Activated naive CD4-positive, alpha-beta T cell treated with anti-CD3 and anti-CD28 coated beads for 36 hours (primary cell): Measurements from ENCODE around the gene HCN4. TPM values are rescaled to one million over a fixed set of nuclear protein-coding genes. Genes with fewer than 3 reads are reported as not detected.
A peak's percentile ranks its signal among the peaks of the same experiment; 100 is the strongest.

Experiments
- CTCF ChIA-PET: fragments of 350-600 bp; sonication (Branson Sonifier 250); formaldehyde crosslinking; loops from one replicate; lab custom pipeline; 2021; ENCODE audit warnings: antibody characterized with exemption; lab: Charles Lee
- DNase-seq: peaks from one replicate; pipeline ENCODE4 v3.0.0-alpha.2; 2020
- H3K27ac Mint-ChIP-seq: one replicate; pipeline ENCODE4 v1.8.0; 2021; ENCODE audit warnings: mild to moderate bottlenecking, mixed read lengths
- H3K27me3 Mint-ChIP-seq: one replicate; pipeline ENCODE4 v1.8.0; 2021; ENCODE audit warnings: low read depth, mixed read lengths
- H3K36me3 Mint-ChIP-seq: one replicate; pipeline ENCODE4 v1.8.0; 2021; ENCODE audit warnings: low read depth, mixed read lengths
- H3K4me1 Mint-ChIP-seq: one replicate; pipeline ENCODE4 v1.8.0; 2021; ENCODE audit warnings: low read depth, mixed read lengths
- H3K4me3 Mint-ChIP-seq: one replicate; pipeline ENCODE4 v1.8.0; 2021; ENCODE audit warnings: mild to moderate bottlenecking, moderate library complexity, mixed read lengths
- H3K9me3 Mint-ChIP-seq: one replicate; pipeline ENCODE4 v1.8.0; 2021; ENCODE audit warnings: mixed read lengths
- intact Hi-C: fragments of 100-400 bp; cut with micrococcal nuclease; formaldehyde crosslinking; loops from one replicate; pipeline ENCODE4 v1.15.1; 2023
- total RNA-seq, 2 experiments: library from RNA; stranded (reverse); gene quantifications; one replicate each; pipeline ENCODE4 v1.2.3, GENCODE V29; 2021

Gene HCN4
- total RNA-seq, 2 experiments from 2014 or later, result not detected

DNA sequence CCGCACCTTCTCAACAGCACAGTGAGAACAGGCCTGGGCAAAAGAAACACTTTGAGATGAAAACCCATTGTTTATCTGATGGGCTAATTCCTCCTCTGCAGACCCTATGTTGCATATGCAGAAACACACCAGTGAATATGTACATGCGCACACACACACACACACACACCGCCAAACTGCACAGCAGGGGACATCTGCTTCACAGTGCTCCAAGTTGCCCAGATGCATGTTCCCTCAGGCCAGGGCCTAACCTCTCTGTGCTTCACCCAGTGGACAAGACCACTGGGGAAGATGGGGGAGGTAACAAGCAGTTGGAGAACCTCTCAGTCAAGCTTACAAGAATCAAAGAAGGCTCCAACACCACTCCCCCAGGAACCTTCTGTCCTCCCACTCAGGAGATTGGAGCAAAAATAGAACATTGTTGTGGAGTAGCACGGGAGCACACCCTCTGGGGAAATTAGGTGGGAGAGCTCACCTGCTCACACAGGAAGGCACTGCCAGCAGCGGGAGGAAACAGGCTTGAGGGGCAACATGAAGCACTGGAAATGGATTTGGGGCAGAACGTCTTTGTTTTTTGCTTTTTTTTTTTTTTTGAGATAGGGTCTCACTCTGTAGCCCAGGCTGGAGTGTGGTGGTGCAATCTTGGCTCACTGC, 13.0 kb downstream of the HCN4 start:
- no peak for DNase-seq
- Mint-ChIP-seq H3K4me1 (no peaks in the 10 kb centered on the region), H3K9me3 (no peaks in the 10 kb centered on the region), H3K27me3 (peaks cover 6% of the 10 kb centered on the region), H3K4me3 (no peak overlapping the region), H3K27ac (no peak overlapping the region), H3K36me3 (no peaks in the 10 kb centered on the region)
- CTCF ChIA-PET, result interaction anchor here (0.5 to 0.7 kb wide), 2 partner anchors 41 to 298 kb away, joined by 3 to 4 read pairs; no protein-coding TSS in a partner anchor
- intact Hi-C loops, result no loop called here

DNA sequence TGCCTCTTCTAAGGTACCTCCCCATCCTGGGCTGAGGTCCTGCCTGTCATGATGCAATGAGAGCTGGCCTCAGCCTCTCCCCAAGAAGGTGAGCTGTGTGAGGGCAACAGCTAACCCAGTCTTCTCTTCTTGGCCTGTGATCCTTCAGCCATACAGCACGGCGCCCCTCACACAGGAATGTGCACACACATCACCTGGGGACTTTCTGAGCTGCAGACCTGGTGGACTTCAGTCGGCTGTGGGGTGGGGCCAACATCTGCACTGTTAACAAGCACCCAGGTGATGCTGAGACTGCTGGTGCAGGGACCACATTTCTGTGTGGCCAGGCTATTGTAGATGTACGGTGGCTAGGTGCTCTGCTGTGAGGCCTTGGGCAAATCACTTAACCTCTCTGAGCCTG, 14.5 kb downstream of the HCN4 start:
- H3K9me3 Mint-ChIP-seq, result no peaks in the 10 kb centered on the region

DNA sequence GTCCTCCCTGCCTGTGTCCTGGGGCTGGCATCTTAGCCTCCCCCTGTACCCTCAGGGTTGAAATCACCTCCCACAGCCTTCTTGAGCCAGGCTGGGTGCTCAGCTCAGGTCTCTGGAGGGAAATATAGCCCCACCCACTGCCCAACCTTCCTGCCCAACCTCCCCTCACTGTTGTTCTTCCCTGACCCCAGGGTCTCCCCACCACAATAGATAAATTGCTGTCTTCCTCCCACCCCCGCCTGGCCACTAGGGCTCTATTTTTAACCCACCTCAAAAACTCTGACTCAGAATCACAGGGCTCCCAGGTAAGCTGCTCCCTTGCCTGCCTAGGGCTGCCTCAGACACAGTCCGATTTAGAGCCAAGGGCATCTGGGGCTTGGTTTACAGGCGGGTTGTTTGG, 15.0 kb downstream of the HCN4 start:
- Mint-ChIP-seq H3K27ac (no peak overlapping the region), H3K9me3 (no peaks in the 10 kb centered on the region), H3K4me1 (no peaks in the 10 kb centered on the region), H3K4me3 (no peak overlapping the region), H3K27me3 (peaks cover 8% of the 10 kb centered on the region), H3K36me3 (no peaks in the 10 kb centered on the region)
- DNase-seq, result no peak
- intact Hi-C loops, result no loop called here
- CTCF ChIA-PET, result no interaction called here

More for the DNA sequence above, 14.5 kb downstream of the HCN4 start:
- intact Hi-C loops, result no loop called here
- no peak for DNase-seq
- CTCF ChIA-PET, result no interaction called here
- Mint-ChIP-seq H3K27me3 (peaks cover 6% of the 10 kb centered on the region), H3K27ac (no peak overlapping the region), H3K36me3 (no peaks in the 10 kb centered on the region), H3K4me1 (no peaks in the 10 kb centered on the region), H3K4me3 (no peak overlapping the region)

DNA sequence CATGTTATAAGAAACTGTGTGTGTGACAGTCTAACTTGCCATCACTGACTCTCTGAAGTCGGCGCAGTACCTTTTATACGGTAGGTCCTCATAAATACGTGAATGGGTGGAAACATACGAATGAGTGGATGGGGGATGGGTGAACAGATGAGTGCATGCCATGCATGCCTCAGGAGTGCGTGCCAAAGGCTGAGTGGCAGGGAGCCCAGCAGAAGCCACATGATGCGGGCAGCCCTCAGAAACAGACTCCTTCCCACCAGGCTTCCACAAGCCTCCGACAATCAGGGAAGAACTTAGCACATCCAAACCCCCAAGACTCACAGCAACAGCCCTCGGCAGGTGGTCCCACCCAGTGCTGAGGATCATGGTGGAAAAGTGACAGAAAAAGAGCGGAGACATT, 16.7 kb downstream of the HCN4 start:
- no peaks in the 10 kb centered on the region for H3K36me3 Mint-ChIP-seq
- no peaks in the 10 kb centered on the region for H3K4me1 Mint-ChIP-seq
- CTCF ChIA-PET, result no interaction called here
- no peak overlapping the region for H3K4me3 Mint-ChIP-seq
- H3K9me3 Mint-ChIP-seq, result no peaks in the 10 kb centered on the region
- H3K27ac Mint-ChIP-seq, result no peak overlapping the region
- intact Hi-C loops, result no loop called here
- peaks cover 6% of the 10 kb centered on the region for H3K27me3 Mint-ChIP-seq
- no peak for DNase-seq

DNA sequence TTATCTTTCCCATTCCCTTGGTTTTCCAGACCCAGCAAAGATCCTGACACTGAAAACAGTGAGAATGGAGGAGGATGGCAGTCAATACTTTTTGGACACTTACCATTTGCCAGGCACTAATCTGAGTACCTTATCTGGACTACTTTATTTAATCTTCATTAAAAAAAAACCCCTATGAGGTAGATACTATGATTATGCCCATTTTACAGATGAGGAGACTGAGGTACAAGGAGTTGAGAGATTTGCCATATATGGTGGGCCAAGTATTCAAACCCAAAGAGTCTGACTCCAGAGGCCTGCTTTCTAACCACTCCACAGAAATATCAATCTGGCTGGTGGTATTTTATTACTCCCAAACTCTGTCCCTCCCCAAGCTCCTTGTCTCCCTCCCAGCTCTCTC, 19.6 kb downstream of the HCN4 start:
- intact Hi-C loops, result no loop called here
- H3K4me1 Mint-ChIP-seq, result no peaks in the 10 kb centered on the region
- no peak overlapping the region for H3K27ac Mint-ChIP-seq
- no peaks in the 10 kb centered on the region for H3K36me3 Mint-ChIP-seq
- no peaks in the 10 kb centered on the region for H3K9me3 Mint-ChIP-seq
- H3K27me3 Mint-ChIP-seq, result peaks cover 5% of the 10 kb centered on the region
- DNase-seq, result no peak
- H3K4me3 Mint-ChIP-seq, result no peak overlapping the region
- CTCF ChIA-PET, result no interaction called here

DNA sequence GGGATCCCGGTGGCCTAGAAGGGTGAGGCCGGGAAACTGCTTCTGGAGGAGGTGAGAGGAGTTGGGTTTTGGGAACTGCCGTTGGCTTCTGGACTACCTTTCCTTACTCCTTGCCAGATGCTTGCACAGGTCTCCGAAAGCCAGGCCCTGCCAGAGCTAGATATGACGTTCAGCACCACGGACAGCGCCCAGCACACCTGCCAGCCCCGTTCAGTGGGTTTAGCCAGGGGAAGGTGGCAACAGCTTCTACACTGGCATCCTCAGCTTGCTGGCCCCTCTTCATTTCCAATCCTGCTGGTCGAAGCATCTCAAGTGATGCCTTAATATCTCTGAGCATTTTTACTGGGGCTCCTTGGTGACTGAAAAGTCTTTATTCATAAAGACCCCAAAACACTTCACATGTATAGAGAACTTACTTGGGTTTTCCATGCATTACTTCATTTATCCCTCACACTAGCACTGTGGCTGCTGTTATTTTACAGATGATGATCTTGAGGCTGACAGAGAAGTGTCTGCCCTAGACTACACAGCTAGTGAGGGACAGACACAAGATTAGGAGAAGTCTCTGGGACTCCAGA, 21.9 kb downstream of the HCN4 start:
- H3K4me3 Mint-ChIP-seq, result no peak overlapping the region
- peaks cover 5% of the 10 kb centered on the region for H3K27me3 Mint-ChIP-seq
- peaks cover 2% of the 10 kb centered on the region for H3K9me3 Mint-ChIP-seq
- peak; percentile 77 for DNase-seq
- no peak overlapping the region for H3K27ac Mint-ChIP-seq
- CTCF ChIA-PET, result no interaction called here
- intact Hi-C loops, result no loop called here
- no peaks in the 10 kb centered on the region for H3K4me1 Mint-ChIP-seq
- no peaks in the 10 kb centered on the region for H3K36me3 Mint-ChIP-seq

DNA sequence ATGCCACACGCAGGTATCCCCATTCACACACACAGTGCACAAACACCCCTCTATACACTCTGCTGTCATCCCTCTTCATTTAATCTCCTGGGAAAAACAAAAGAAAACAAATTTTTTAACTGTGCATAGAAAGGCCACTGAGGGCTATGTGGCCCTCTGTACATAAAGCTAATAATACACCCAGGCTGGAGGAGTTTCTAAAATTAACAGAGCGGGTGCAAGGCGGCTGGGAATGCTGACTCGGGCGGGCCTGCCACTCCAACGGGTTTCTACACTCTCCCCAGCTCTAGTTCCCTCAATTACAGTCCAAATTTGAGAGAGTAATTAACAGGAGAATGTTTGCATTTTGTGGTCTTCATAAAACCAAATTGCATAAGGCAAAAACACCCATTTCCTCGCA, 23.1 kb downstream of the HCN4 start:
- Mint-ChIP-seq H3K4me3 (no peak overlapping the region), H3K27me3 (peaks cover 5% of the 10 kb centered on the region), H3K9me3 (peaks cover 2% of the 10 kb centered on the region), H3K4me1 (no peaks in the 10 kb centered on the region), H3K36me3 (no peaks in the 10 kb centered on the region), H3K27ac (no peak overlapping the region)
- intact Hi-C loops, result no loop called here
- DNase-seq, result no peak
- CTCF ChIA-PET, result no interaction called here

DNA sequence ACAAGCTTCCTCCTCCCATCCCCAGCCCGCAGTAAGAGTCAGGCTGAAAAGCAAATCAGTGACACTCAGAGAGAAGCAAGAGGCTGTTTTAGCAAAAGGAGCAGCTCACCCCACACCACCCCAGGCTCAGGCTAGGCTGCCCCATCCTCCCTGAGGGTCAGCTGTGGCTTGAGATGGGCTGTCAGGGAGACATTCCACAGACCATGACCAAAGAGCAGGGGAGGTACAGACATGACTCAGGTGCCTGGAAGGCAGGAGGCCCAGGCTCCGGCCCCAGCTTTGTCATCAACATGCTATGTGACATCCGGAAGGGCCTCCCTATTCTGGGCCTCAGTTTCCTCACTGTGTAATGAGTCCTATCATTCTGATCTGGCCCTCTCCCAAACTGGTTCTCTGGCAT, 24.7 kb downstream of the HCN4 start:
- peaks cover 5% of the 10 kb centered on the region for H3K27me3 Mint-ChIP-seq
- H3K4me3 Mint-ChIP-seq, result no peak overlapping the region
- peaks cover 2% of the 10 kb centered on the region for H3K9me3 Mint-ChIP-seq
- H3K4me1 Mint-ChIP-seq, result no peaks in the 10 kb centered on the region
- H3K36me3 Mint-ChIP-seq, result no peaks in the 10 kb centered on the region
- intact Hi-C loops, result no loop called here
- H3K27ac Mint-ChIP-seq, result no peak overlapping the region
- CTCF ChIA-PET, result no interaction called here
- DNase-seq, result no peak

DNA sequence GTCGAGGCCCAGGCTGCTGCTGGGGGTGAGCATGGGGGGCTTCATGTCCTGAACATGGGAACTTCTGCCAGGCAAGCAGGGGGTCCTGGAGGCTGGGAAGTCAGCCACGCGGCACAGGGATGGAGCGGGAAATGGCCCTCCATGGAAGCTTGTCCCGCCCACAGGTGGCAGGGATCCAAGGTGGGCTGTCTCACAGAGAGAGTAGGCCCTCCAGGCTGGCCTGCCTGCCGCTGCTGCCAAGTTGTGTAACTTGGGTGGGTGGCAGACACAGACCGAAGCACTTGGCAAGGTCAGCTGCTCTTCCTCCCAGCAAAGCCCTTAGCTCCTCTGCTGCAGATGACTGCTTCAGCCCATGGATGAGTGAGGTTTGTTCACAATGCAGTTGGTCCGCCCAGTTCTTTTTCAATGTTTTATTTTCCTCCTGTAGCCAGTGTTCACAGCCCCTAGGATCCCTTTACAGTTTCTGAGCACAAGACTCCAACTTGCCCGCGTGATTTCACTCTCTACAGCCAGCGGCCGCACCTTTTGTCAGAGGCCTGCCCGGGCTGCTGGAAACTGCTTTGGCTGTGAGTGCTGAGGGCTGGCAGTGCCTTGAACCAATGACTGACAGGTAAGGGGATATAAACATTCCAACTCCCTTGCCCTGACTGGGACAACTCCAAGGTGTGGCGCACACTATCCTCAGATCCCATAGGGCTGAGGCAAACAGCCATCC, 26.7 kb downstream of the HCN4 start:
- no peak overlapping the region for H3K4me3 Mint-ChIP-seq
- H3K27ac Mint-ChIP-seq, result no peak overlapping the region
- CTCF ChIA-PET, result no interaction called here
- peaks cover 2% of the 10 kb centered on the region for H3K9me3 Mint-ChIP-seq
- no peak for DNase-seq
- no peaks in the 10 kb centered on the region for H3K36me3 Mint-ChIP-seq
- intact Hi-C loops, result no loop called here
- no peaks in the 10 kb centered on the region for H3K4me1 Mint-ChIP-seq
- peaks cover 1% of the 10 kb centered on the region for H3K27me3 Mint-ChIP-seq

DNA sequence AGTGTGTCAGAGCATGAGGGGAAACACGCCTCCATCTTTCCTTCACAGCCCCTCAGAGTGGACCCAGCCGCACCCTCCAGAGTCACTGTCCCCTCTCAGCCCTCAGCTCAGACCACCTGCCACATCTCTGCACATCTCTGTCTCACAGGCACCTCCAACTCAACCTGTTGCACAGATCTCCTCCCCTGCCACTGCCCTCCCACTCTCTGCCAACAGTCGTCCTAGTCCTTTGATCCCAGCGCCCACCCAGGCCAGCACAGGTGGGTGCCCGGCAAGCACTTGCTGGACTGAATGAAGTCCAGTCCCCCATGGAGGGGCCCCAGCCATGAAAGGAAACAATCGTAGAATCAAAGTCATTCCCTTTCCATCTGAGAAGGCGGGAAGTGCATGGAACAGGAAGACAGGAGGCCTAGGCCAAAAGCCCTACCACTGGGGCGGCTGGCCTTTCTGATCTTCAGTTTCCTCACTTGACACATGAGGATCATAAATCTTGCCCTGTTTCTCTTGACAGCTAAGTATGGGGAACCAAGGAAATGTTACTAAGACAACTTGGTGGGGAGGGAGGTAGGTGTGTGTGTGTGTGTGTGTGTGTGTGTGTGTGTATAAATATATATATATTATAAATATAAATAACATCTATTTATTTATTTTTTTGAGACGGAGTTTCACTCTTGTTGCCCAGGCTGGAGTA, 28.1 kb downstream of the HCN4 start:
- intact Hi-C loops, result no loop called here
- Mint-ChIP-seq H3K36me3 (no peaks in the 10 kb centered on the region), H3K27ac (no peak overlapping the region), H3K4me3 (no peak overlapping the region), H3K9me3 (peaks cover 2% of the 10 kb centered on the region), H3K27me3 (no peaks in the 10 kb centered on the region), H3K4me1 (no peaks in the 10 kb centered on the region)
- CTCF ChIA-PET, result no interaction called here
- DNase-seq, result no peak

DNA sequence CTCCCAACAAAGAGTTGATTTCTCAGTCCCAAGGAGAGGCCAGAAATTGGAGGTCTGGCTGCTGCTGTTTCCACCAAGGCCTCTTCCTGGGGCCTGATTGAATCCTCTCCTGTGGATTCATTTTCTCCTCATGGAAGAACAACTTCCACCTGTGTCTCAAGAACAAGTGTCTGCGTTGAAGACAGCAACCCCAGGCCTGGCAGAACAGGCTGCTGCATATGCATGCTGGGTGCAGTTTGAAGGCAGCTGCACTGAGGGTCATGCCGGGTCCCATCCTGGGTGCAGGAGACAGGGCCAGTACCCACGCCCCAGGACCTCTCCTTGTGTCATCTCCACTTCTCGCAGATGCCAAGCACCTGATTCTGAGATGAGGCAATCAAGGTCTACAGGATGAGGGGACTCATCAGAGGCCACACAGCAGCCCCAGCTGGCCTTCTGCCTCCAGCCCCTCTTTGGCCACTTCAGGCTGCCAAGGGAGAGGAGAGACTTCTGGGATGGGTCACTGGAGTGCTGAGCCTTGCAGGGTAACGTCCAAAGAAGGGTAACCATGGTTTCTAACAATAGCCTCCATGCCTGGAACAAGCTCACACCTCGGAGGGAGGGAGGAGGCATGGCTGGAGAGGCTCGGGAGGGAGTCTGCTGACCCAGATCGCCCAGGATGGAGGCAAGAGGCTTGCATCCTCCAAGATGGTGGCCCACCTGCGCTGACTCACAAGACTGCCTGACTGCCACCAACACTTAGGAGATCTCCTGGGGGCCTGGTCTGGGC, 30.0 kb downstream of the HCN4 start:
- H3K27ac Mint-ChIP-seq, result no peak overlapping the region
- DNase-seq, result no peak
- intact Hi-C loops, result no loop called here
- CTCF ChIA-PET, result interaction anchor here (0.6 kb wide), 1 partner anchor 33 kb away, joined by 3 read pairs; no protein-coding TSS in a partner anchor
- H3K4me3 Mint-ChIP-seq, result no peak overlapping the region
- no peaks in the 10 kb centered on the region for H3K4me1 Mint-ChIP-seq
- H3K27me3 Mint-ChIP-seq, result peaks cover 3% of the 10 kb centered on the region
- peaks cover 2% of the 10 kb centered on the region for H3K9me3 Mint-ChIP-seq
- H3K36me3 Mint-ChIP-seq, result no peaks in the 10 kb centered on the region

DNA sequence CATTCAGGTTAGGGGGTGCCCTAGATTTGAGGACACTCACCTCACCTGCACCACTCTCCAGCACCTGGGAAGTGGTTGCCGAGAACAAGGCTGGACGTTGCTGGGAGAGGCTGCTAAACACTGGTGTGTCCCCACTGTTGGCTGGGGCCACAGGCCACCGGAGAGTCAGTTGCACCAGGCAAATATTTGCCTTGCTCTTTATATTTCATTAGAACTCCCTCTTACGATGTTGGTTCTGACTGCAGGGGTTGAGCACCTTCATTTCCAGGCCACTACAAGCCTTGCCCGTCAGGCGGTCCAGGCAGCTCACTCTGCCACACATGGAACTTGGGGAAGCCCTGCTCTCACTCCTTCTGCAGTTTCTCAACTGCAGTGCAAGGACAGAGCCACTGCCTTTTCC, 30.7 kb downstream of the HCN4 start:
- Mint-ChIP-seq H3K27ac (no peak overlapping the region), H3K4me3 (no peak overlapping the region), H3K4me1 (no peaks in the 10 kb centered on the region), H3K9me3 (peaks cover 2% of the 10 kb centered on the region), H3K36me3 (no peaks in the 10 kb centered on the region), H3K27me3 (peaks cover 3% of the 10 kb centered on the region)
- DNase-seq, result no peak
- CTCF ChIA-PET, result no interaction called here
- intact Hi-C loops, result no loop called here
